ENCODE data around the gene NDUFB4.
"Not testable (repeated sequence)": the region's sequence is repeated elsewhere in the genome, so short reads cannot be mapped to it uniquely, and the experiment has no call there.

Gene NDUFB4

GRCh38 chr3:120615847-120616609 is 19.9 kb downstream of the NDUFB4 start:
- DNase-seq (ENCODE audit: low read depth): no peak
- no peak for TF ChIP-seq CTCF (IDR thresholded peaks at IDR 0.05; ENCODE audit: control insufficient read depth, insufficient read depth, low read depth, low read length, missing control alignments)
- no peak overlapping the region for H3K4me3 ChIP-seq (ENCODE audit: control insufficient read depth, low read depth, low read length)

GRCh38 chr3:120616745-120617144 is 20.6 kb downstream of the NDUFB4 start:
- H3K4me3 ChIP-seq (ENCODE audit: control insufficient read depth, low read depth, low read length); DNase-seq (ENCODE audit: low read depth): not testable (repeated sequence)

GRCh38 chr3:120622457-120622856 is 26.3 kb downstream of the NDUFB4 start:
- H3K4me3 ChIP-seq (ENCODE audit: control insufficient read depth, low read depth, low read length): no peak overlapping the region
- TF ChIP-seq CTCF (IDR thresholded peaks at IDR 0.05; ENCODE audit: control insufficient read depth, insufficient read depth, low read depth, low read length, missing control alignments): no peak
- no peak for DNase-seq (ENCODE audit: low read depth)

- H3K4me3 ChIP-seq (ENCODE audit: control insufficient read depth, low read depth, low read length): no peak overlapping the region
- no peak for TF ChIP-seq CTCF (IDR thresholded peaks at IDR 0.05; ENCODE audit: control insufficient read depth, insufficient read depth, low read depth, low read length, missing control alignments)
- DNase-seq (ENCODE audit: low read depth): peak; percentile 48
Measured at GRCh38 chr3:120622870-120623726, 27.0 kb downstream of the NDUFB4 start.

- H3K4me3 ChIP-seq (ENCODE audit: control insufficient read depth, low read depth, low read length): no peak overlapping the region
- no peak for TF ChIP-seq CTCF (IDR thresholded peaks at IDR 0.05; ENCODE audit: control insufficient read depth, insufficient read depth, low read depth, low read length, missing control alignments)
- DNase-seq (ENCODE audit: low read depth): no peak
Measured at GRCh38 chr3:120623727-120624093, 27.6 kb downstream of the NDUFB4 start.

- TF ChIP-seq CTCF (IDR thresholded peaks at IDR 0.05; ENCODE audit: control insufficient read depth, insufficient read depth, low read depth, low read length, missing control alignments): no peak
- H3K4me3 ChIP-seq (ENCODE audit: control insufficient read depth, low read depth, low read length): no peak overlapping the region
- DNase-seq (ENCODE audit: low read depth): no peak
Measured at GRCh38 chr3:120625159-120625586, 29.0 kb downstream of the NDUFB4 start.

GRCh38 chr3:120634539-120634938 is 38.4 kb downstream of the NDUFB4 start:
- no peak for DNase-seq (ENCODE audit: low read depth)
- H3K4me3 ChIP-seq (ENCODE audit: control insufficient read depth, low read depth, low read length): no peak overlapping the region
- TF ChIP-seq CTCF (IDR thresholded peaks at IDR 0.05; ENCODE audit: control insufficient read depth, insufficient read depth, low read depth, low read length, missing control alignments): no peak
